HepG2 (cell line): ENCODE measurements around the gene VSTM1. TPM values are rescaled to one million over a fixed set of nuclear protein-coding genes. Genes with fewer than 3 reads are reported as not detected.

ENCODE experiments used
- ATF4 ChIP-seq, 2 experiments: fragments of 450-650 bp in 1 of 2; sonication (generic) in 1 of 2; formaldehyde crosslinking; IDR thresholded peaks; 2 replicates each; pipeline versions ENCODE4 v1.5.0 to v1.8.0; 2020 to 2022; ENCODE audit warnings: mild to moderate bottlenecking in 1 of 2, missing genetic modification reagents in 1 of 2
- BCL6 ChIP-seq: IDR thresholded peaks from 2 replicates; pipeline ENCODE4 v1.6.1; 2016; ENCODE audit warnings: missing genetic modification reagents, missing compliant biosample characterization
- CREBL2 ChIP-seq: sonication (generic); formaldehyde crosslinking; IDR thresholded peaks from 2 replicates; pipeline ENCODE4 v1.8.1; 2023; ENCODE audit warnings: missing genetic modification reagents, mild to moderate bottlenecking, borderline replicate concordance
- ELF1 ChIP-seq: sonication (generic); formaldehyde crosslinking; IDR thresholded peaks from 2 replicates; pipeline ENCODE4 v1.4.0; 2020; ENCODE audit warnings: missing genetic modification reagents
- HMGXB4 ChIP-seq, 2 experiments: sonication (generic) in 1 of 2; formaldehyde crosslinking in 1 of 2; IDR thresholded peaks; 2 replicates each; pipeline versions ENCODE4 v1.4.0 to v1.6.1; 2018 to 2020; ENCODE audit warnings: missing genetic modification reagents in 2 of 2, borderline replicate concordance in 1 of 2, low read depth in 1 of 2, mild to moderate bottlenecking in 1 of 2, missing biosample characterization in 1 of 2
- HNF4G ChIP-seq, 2 experiments: sonication (generic) in 1 of 2; formaldehyde crosslinking in 1 of 2; IDR thresholded peaks; 2 replicates each; pipeline versions ENCODE4 v1.4.0 to v1.6.1; 2011 to 2020; ENCODE audit warnings: borderline replicate concordance in 2 of 2, low read depth in 2 of 2, mild to moderate bottlenecking in 2 of 2, low read length in 1 of 2, missing genetic modification reagents in 1 of 2, moderate library complexity in 1 of 2
- NONO ChIP-seq, 2 experiments: fragments of 450-650 bp in 1 of 2; sonication (generic) in 1 of 2; formaldehyde crosslinking in 1 of 2; IDR thresholded peaks in 1 of 2; conservative IDR thresholded peaks in 1 of 2; 2 replicates each; pipeline versions ENCODE4 v1.6.1 to v1.8.0; 2017 to 2022; ENCODE audit warnings: mild to moderate bottlenecking in 1 of 2, missing genetic modification reagents in 1 of 2, moderate library complexity in 1 of 2
- NR0B2 ChIP-seq: sonication (generic); formaldehyde crosslinking; IDR thresholded peaks from 2 replicates; pipeline ENCODE4 v1.4.0; 2020; ENCODE audit warnings: mild to moderate bottlenecking, missing genetic modification reagents
- POGK ChIP-seq: sonication (generic); formaldehyde crosslinking; conservative IDR thresholded peaks from 2 replicates; pipeline ENCODE4 v1.8.0; 2022; ENCODE audit warnings: mild to moderate bottlenecking, moderate library complexity, missing genetic modification reagents
- POLR2AphosphoS5 ChIP-seq: IDR thresholded peaks from 2 replicates; pipeline ENCODE4 v1.6.1; 2012; ENCODE audit warnings: low read depth, low read length
- TRAFD1 ChIP-seq: sonication (generic); formaldehyde crosslinking; IDR thresholded peaks from 2 replicates; pipeline ENCODE4 v1.5.1; 2020; ENCODE audit warnings: missing genetic modification reagents, mild to moderate bottlenecking, borderline replicate concordance
- ZBTB2 ChIP-seq: sonication (generic); formaldehyde crosslinking; IDR thresholded peaks from 2 replicates; pipeline ENCODE4 v1.8.0; 2022; ENCODE audit warnings: low read depth, missing genetic modification reagents
- ZC3H13 ChIP-seq: sonication (generic); formaldehyde crosslinking; IDR thresholded peaks from 2 replicates; pipeline ENCODE4 v1.8.1; 2023; ENCODE audit warnings: mild to moderate bottlenecking, missing genetic modification reagents, moderate library complexity
- ZMAT5 ChIP-seq: sonication (generic); formaldehyde crosslinking; IDR thresholded peaks from 2 replicates; pipeline ENCODE4 v1.5.0; 2020; ENCODE audit warnings: mild to moderate bottlenecking, low read depth, missing genetic modification reagents, borderline replicate concordance
- ZNF180 ChIP-seq: sonication (generic); formaldehyde crosslinking; IDR thresholded peaks from 2 replicates; pipeline ENCODE4 v1.4.0; 2020; ENCODE audit warnings: low read depth, missing genetic modification reagents, borderline replicate concordance
- ZNF264 ChIP-seq: sonication (generic); formaldehyde crosslinking; IDR thresholded peaks from 2 replicates; pipeline ENCODE4 v1.4.0; 2020; ENCODE audit warnings: missing genetic modification reagents
- polyA plus RNA-seq, 8 experiments: library from polyadenylated mRNA; depleted of rRNA in 3 of 8; stranded (reverse) in 7 of 8; unstranded in 1 of 8; fragments of >200 nt; fragmentation: Illumina TruSeq in 4 of 8; extraction: Trizol in 4 of 8; gene quantifications; 2 replicates each; pipeline versions ENCODE4 v1.2.1 to v1.2.3, GENCODE V29; 2011 to 2016; ENCODE audit warnings: low read depth in 4 of 8, missing spikeins in 1 of 8, mixed read lengths in 1 of 8; ENCODE audit not compliant: insufficient read depth in 1 of 8
- total RNA-seq, 5 experiments: library from RNA; depleted of rRNA; stranded (reverse); fragments of >200 nt; fragmentation: Illumina TruSeq; extraction: Trizol; gene quantifications; 2 replicates each; pipeline ENCODE4 v1.2.3, GENCODE V29; 2016; ENCODE audit warnings: low read depth in 1 of 5

VSTM1 gene
- total and polyA plus RNA-seq, 2 of the 13 experiments (the other 11 are each of a cell fraction or from before 2014, with no cell fraction given), result not detected

GRCh38 chr19:54102421-54103169 is 38.9 kb upstream of the VSTM1 start, which contains the start of gene NDUFA3 (continued):
- no peak for TF ChIP-seq HNF4G (IDR thresholded peaks at IDR 0.05; ENCODE audit: borderline replicate concordance, low read depth, low read length)
- peak; percentile 61; the same call in 1 of the 2 replicates for TF ChIP-seq HNF4G (CRISPR knock-in tag; IDR thresholded peaks at IDR 0.05; ENCODE audit: borderline replicate concordance, low read depth)
- peak; percentile 88 for TF ChIP-seq POGK
- TF ChIP-seq TRAFD1, result no peak
- peak; percentile 86 for TF ChIP-seq ELF1 (CRISPR knock-in tag)
- TF ChIP-seq ZNF264, result 0 out of 2 replicates have a peak, but pooled peaks have one; percentile 40
- peak; percentile 40 for TF ChIP-seq BCL6 (CRISPR knock-in tag)
- no peak for TF ChIP-seq NONO (IDR thresholded peaks at IDR 0.05)
- TF ChIP-seq NONO (CRISPR knock-in tag; conservative IDR thresholded peaks at IDR 0.05), result peak; percentile 85
- TF ChIP-seq HMGXB4 (CRISPR knock-in tag; IDR thresholded peaks at IDR 0.05; ENCODE audit: borderline replicate concordance in 1 of 2, low read depth in 1 of 2), result peak; percentile 47 to 83; a peak in 3 of 4 replicates
- TF ChIP-seq ZMAT5 (CRISPR knock-in tag), result no peak
- peak in 1 of 2 experiments; percentile 51; a peak in 1 of 4 replicates for TF ChIP-seq ATF4 (CRISPR knock-in tag; IDR thresholded peaks at IDR 0.05)
- TF ChIP-seq NR0B2 (CRISPR knock-in tag), result peak; percentile 57; the same call in 1 of the 2 replicates
- 0 out of 2 replicates have a peak, but pooled peaks have one; percentile 64 for TF ChIP-seq ZC3H13 (CRISPR knock-in tag)
- TF ChIP-seq ZBTB2 (CRISPR knock-in tag), result peak; percentile 76; the same call in 1 of the 2 replicates
- no peak for TF ChIP-seq ZNF180 (CRISPR knock-in tag)
- TF ChIP-seq CREBL2 (CRISPR knock-in tag), result peak; percentile 64; the same call in 1 of the 2 replicates
- TF ChIP-seq POLR2AphosphoS5, result peak; percentile 90
